Measurements from ENCODE around the gene TCF7L1.

TCF7L1 gene

DNA sequence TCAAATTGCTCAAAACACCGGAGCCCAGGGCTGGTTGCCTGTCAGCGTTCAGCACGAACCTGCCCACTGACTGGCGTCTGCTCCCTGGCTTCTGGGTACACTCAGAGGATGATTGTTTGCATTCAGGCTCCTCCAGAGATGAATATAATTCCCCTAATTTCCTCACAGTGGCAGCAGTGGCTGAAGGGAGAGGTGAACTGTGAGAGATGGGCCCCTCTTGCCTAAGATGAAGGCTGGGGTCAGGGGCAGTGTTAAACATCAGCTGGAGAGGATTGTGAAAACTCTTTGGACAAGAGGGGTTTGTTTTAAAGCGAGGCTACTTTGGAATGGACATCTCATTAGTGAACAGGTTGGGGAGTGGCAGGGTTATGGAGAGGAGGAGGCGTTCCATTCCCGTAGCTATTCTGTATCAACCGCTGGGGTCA lies 31.0 kb downstream of the TCF7L1 start:
- no peak for DNase-seq

DNA sequence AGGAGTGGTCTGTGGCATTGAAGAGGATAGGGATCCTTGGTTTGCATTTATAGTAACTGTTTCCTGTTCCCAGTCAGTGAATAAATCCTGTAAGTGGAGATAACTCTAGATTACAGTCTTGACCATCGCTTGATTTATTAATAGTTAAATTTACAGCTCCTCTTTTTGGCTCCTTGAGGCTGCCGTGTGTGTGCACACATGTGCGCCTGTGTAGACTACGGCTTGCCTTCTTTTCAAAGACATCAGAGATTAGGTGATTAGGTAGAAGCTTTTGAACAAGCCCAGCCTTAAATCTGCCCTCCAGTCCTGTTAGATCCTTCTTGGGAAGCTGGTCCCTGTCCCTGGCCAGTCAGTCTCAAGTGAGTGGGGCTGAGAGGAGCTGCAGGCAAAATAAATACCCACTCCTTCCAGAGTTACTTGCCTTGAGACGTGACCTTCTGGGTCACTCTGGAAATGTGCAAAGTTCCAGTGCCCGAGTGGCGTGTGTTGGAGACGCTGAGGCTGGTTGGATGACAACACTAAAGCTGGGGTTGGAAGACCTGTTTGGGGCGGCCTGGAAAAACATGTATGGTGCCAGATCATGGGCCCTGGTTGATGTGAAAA lies 32.0 kb downstream of the TCF7L1 start:
- DNase-seq: no peak

DNA sequence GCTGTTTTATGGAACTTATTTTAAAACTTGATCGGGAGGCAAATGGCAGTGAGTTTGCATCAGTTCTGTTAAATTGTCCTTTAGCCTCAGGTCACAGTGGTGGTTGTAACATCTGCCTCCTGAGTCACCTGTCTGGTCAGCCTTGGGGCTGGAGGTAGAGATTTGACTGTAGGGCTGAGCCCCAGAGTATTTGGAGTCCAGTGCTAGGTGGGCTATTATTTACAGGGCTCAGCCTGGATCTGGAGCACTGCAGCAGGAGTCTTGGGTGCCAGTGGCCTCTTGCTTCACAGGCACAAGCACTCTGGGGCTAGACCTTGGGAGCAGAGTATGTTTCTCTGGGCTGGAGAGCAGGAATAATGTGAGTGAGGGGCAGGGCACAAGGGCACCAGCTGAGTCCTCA lies 32.8 kb downstream of the TCF7L1 start:
- no peak for DNase-seq

DNA sequence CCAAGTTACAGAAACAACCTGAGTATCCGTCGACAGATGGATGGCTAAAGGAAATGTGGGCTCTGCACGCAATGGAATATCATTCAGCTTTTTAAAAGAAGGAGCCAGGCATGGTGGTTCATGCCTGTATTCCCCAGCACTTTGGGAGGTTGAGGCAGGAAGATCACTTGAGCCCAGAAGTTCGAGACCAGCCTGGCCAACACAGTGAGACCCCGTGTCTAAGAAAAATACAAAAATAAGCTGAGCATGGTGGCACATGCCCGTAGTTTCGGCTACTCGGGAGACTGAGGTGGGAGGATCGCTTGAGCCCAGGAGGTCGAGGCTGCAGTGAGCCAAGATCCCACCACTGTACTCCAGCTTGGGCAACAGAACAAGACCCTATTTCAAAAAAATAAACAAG lies 34.3 kb downstream of the TCF7L1 start:
- DNase-seq: no peak

DNA sequence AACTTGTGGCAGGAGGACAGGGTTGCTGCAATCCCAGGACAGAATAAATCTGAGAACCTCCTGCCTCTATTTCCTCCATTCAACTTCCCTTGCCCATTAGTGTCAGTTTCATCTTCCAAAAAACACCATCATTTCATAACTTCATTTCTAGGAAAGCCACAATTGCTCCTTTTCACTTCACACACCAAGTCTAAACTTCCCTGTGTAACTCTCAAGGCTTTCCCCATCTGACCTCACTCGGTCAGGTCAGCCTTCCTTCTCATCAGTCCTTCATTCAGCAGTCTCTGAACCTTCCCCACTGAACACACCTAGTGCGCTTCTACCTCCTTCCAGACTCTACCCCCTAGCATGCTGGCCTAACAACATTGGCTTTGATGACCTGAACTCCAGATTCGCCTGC lies 35.8 kb downstream of the TCF7L1 start:
- no peak for DNase-seq

DNA sequence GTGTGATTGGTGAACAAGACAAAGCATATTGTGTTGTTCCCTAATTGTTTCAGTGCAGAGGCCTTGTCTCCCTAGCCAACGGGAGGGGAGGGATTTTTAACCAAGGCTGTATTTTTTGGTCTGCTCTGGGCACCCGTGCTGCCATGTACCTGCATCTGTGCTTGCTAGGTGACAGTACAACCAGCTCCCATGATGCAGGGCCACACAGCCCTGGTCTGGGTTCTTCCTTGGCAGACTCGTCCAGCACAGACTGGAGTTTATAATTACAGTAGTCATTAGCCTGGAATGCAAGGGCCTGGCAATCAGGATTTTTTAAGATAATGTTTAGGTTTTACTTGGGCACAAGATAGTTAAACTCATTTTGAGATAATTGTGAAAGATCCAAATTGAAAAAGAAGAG lies 36.4 kb downstream of the TCF7L1 start:
- DNase-seq: no peak

DNA sequence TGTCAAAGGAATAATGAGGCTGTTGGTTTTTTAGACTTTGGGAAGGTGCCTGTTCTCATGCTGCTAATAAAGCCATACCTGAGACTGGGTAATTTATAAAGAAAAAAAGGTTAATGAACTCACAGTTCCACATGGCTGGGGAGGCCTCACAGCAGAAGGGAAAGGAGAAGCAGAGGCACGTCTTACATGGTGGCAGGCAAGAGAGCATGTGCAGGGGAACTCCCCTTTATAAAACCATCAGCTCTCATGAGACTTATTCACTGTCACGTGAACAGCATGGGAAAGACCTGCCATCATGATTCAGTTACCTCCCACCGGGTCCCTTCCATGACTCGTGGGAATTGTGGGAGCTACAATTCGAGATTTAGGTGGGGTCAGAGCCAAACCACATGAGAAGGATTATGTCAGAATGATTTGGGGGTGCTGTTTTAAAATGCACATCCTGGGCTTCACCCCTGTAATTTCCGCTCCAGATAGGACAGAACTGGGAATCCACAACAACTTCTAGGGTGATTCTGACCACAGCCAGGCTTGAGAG lies 37.8 kb downstream of the TCF7L1 start:
- no peak for DNase-seq

DNA sequence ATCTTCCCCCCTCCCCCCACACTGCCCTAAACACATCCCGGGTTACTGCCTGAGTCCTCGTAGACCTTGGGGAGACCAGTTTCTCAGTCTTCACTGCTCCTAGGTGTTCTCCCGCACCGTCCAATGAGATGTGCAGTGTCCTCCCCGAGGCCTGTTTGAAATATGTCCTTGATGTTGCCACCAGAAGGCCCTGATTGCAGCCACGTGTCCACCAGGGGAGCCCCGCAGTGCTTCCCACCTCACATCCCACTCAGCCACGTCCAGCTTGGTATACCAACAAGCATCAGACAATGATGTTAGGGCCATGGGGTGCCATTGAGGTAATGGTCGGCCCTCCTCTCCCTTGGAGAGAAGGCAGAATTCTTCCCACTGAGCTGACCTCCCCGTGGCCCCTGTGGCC lies 38.7 kb downstream of the TCF7L1 start:
- DNase-seq: no peak

DNA sequence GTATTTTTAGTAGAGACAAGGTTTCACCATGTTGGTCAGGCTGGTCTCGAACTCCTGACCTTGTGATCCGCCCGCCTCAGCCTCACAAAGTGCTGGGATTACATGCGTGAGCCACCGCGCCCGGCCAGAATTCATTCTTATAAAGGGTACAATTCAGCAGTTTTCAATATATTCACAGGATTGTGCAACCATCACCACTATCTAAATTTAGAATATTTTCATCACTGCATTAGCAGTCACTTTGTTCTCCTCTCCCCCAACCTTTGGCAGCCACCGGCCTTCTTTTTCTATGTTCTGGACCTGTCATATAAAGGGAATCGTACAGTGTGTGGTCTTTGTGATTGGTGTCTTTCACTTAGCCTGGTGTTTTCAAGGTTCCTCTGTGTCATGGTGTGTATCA lies 40.7 kb downstream of the TCF7L1 start:
- no peak for DNase-seq

DNA sequence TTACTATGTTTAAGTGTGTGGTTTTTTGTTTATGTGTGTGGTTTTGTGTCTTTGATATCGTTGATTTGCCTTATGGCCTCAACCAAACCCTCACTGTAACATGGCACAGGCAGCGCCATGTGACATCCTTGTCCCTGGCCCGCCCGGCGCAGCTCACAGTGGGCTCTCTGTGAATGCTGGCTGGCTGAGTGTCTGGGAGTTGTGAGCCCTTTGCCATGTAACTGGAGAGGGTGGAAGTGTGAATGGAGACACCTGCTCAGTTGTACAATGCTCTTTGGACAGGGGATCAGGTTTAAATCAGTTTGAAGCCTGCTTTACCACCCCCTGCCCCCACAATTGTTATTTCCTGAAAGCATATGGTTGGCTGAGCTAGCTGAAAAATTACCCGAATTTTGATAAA lies 41.8 kb downstream of the TCF7L1 start:
- no peak for DNase-seq

DNA sequence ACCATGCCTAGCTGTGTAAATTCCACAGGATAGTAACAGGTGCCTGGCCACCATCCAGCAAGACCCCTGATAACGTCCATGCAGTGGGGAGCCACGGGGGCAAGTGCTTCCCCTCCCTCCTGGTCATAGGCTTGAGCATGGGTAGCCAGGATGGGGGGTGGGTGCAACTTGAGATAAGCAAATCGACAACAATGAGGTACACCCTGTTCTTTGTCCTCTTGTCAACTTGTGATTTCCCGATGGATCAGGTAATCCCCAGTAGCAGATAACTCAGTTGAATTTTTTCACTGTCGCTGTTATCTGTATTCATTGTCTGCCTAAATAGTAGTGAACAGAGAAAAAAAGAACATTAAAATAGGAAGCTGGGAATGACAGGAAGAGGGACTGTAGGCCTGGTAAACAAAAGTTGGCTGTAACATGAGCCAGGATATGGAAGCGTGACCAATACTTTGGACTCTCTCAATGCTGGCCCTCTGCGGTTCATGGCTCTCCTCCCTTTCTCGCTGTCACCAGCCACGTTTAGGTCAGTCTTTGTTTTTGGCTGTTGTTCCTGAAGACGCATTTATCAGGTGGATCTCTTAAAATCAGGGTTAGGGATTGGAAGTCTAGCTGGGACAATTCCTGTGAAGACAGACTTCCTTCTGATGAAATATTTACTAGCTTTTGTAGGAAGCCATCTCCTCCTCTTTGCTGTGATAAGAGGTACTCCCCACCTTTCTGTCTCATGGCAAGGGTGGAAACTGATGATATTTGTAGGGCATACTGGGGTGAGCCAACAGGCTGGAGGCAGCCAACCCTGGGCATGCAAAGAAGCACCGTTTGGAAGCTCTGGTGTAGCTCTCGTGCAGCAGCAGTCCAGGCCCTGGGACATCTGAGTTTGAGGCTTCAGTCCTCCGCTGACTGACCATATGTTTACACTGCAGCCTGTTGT lies 42.4 kb downstream of the TCF7L1 start:
- no peak for DNase-seq

DNA sequence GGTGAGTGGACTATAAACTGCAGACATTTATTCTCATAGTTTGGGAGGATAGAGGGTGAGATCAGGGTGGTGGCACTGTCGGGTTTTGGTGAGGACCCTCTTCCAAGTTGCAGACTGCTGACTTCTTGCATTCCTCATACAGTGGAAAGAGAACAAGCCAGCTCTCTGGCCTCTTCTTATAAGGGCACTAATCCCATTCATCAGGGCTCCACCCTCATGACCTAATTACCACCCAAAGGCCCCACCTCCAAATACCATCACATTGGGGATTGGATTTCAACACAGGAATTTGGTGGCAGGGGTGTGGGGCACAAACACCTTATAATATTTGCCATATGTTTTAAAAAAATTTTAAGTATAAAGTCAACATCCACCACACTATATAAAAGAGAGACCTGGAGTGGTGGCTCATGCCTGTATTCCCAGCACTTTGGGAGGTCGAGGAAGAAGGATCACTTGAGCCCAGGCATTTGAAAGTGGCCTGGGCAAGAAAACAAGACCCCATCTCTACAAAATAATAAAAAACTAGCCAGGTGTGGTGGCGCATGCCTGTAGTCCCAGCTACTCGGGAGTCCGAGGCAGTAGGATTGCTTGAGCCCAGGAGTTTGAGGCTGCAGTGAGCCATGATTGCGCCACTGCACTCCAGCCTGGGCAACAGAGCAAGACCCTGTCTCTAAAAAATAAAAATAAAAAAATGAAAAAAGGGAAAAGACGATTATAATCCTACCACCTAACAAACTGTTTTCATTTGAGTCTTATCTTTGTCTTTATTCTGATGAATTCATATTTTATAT lies 44.0 kb downstream of the TCF7L1 start:
- no peak for DNase-seq

DNA sequence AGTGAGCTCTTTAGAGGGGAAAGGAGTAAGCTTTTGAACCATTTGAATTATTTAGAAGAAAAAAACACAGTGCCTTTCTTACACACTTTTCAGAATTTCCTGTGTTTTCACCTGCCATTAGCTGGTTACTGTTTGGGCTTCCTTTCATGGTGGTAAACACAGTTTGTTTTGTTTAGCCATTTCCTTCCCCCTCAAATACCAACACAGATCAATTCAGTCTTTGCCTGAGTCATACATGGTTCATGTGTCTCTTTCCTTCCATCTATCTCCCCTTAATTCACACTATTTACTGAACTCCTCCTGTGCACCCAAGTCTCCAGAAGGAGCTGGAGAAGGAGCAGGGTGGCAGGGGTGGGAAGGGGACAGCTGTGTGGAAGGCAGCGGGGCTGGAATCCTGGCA lies 45.0 kb downstream of the TCF7L1 start:
- DNase-seq: no peak

DNA sequence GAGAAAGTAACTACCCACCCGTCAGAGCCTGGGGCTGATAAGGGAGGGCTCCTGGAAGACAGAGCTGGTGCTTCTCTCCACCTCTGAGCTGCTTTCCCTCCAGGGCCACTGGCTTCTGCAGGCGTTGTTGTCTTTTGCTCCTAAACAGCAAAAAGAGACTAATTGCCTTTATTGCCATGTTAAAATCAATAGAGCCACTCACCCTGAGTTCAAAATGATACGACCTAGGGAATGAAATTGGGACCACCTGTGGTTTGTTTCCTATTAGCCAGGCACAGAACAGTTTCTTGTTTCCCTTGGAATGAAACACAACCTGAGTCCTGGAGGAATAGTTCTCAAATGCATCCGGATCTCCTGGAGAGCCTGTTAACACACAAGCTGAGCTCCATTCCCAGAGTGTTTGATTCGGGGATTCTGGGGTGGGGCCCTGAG lies 45.8 kb downstream of the TCF7L1 start:
- DNase-seq: no peak

DNA sequence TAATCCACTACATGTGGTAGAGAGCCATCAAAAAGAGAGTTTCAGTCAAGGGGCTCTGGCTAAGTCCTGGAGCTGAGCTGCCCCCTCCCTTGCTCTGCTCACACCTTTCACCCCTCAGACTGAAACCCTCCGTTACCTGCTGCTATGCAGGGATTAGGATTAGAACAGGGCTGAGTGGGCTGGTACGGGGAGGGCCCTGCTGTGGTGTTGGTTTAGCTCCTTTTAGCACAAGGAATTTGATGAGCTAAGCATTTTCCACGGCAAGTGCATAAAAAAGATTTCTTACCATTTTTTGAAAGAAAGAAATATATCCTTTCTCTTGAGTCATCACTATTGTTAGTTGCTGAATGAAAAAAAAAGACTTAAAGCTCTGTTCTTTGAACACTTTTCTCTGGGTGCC lies 46.3 kb downstream of the TCF7L1 start:
- no peak for DNase-seq

DNA sequence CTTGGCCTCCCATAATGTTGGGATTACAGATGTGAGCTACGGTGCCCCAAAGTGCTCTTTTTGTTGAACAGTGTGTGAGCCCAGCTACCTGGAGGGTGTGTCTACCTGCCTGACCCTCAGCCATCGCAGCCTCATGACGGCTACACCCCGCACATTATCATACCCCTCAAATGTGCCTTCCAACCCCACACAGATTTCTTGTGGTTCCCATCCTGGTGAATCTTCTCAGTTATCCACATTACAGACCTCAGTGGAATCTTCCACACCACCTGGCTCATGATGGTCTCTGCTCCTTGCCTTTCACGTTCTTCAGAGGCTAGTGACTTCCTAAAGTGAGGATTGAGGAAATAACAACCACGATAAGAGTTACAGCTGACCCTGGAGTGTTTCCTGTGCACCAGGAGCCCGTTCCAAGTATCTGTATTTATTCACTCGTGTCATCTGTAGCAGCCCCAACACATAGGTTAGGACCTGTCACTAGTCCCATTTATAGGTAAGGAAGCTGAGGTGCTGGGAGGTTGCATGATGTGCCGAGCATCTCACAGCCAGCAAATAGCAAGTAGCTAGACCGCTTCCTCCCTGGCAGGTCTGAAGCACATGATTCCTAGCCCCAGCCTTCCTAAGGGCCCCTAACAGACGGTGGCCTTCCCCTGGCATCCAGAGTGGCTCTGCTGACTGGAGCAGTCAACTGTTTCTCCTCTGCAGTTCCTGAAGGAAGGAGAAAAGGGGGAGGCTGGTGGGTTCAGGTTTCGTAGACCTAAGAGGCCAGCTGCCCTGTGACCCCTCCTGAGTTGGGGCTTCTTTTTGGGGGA lies 47.3 kb downstream of the TCF7L1 start:
- DNase-seq: no peak

DNA sequence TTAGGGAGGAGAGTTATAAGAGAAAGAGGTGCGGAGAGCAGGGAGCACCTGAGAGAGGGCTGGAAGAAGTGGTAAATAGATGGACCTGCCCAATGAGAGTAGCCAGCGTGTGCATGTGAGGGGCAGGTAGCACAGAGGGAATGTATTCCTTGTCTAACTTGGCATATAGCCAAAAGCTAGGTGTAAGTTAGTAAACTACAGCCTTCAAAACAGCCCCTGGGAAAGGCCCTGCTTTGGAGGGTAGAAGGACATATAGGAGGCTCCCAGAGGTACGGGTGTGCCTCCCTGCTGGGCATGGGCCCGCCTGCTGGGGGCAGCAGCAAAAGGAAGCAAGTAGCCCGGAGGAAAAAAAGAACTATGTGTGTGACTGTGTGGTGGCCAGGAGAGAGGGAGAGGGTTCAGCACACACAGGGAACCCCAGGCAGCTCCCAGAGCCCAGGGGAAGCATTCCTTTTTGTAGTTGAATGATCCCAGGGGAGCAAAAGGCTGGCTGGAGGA lies 48.0 kb downstream of the TCF7L1 start:
- DNase-seq: no peak

DNA sequence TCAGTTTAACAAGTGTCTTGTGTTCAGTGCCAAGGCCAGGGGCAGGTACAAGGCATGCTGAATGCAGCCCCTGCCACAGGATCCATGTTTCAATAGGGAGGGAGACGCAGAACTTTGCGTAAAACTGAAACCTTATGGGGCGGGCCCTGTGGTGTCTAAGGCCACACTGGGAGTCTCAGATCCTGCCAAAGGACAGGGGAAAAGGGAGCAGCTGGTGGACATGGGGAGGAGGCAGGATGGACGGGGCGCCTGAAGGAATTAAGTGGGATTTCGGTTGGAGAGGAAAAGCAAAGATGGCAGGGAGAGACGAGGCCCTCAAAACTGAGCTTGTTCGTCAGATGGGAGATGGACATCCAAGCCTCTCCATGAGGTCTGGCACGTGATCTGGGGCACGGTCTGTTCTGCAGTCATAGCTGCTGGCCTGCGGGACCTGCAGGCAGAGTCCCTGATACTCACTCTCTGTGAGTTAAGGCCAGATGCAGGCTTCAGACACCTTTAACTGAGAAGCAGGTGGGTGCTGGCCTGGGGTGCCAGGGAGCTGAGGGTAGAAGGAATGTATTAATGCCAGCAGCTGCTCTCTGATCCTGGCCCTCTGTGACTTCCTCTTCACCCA lies 48.8 kb downstream of the TCF7L1 start:
- DNase-seq: no peak

DNA sequence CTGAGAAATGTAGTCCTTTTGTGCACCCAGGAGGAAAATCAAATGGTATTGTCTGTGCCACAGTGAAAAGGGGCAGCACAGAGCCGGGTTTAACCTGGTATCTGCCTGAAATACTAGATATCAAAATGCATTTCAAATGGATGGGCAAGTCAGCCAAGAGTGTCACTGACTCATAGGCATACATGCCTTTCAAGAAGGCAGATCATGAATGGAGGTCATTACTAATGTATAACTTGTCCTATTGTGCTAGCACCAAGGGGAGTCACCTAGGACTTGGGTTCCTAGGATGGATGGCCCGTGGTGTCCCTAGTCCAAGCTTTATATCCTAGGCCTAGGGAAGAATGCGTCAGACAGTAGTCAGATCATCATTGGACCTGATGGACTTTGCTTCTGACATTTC lies 49.9 kb downstream of the TCF7L1 start:
- no peak for DNase-seq

DNA sequence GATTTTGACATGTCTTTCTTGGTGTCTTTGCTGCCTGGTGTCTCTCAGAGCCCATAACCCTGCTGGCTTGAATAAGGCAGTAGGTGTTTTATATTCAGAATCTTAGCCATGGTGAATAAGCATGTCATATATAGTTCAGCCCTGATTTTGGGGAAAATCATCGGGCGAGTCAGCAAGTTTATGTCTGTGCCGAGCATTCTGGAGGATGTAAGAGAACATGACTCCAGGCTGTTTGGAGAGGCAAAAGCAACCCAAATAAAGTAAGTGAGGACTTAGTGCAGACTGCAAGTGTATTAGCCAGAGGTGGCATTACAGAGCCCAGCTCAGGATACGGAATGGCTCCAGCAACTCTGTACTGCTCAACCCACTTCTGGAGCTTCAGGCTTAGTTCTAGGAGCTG lies 50.3 kb downstream of the TCF7L1 start:
- DNase-seq: no peak

DNA sequence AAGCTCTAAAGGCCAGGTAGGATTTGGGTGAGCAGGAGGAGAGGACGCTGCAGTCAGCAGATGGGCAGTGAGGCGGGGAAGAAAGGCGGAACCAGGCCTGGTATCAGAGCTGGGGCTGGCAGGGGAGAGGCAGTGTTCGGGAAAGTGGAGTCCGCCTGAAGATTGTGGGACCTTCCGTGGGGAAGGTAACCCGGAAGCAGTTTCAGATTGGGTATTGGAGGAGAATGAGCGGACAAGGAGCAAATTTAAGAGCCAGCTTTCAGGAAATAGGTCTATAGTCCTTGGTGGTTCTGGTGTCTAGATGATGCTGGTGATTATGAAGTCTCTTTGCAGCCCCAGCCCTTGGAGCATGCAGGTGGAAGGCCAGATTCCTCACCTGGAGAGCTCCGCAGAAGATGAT lies 51.0 kb downstream of the TCF7L1 start:
- no peak for DNase-seq

DNA sequence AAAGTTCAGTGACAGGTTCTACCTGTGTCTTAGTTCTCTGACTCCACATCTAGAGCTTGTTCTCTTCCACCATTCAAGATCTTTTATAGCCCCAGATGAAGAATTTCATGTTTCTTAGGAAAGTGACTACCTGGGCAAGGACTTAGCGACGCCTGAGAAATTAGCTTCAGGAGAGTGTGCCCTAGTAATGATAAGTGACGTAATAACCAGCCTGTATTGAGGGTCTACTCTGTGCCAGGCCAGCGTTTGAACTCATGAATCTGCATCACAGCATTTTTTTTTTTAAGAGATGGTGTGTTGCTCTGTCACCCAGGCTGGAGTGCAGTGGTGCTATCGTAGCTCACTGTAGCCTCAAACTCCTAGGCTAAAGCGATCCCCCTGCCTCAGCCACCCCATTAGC lies 51.8 kb downstream of the TCF7L1 start:
- no peak for DNase-seq

Data from activated CD8-positive, alpha-beta memory T cell treated with anti-CD3 and anti-CD28 coated beads, Interleukin-2, amount 50 U/mL, for 48 hours (primary cell).